Measurements from ENCODE around the gene TRIOBP.
"Not testable (repeated sequence)": the region's sequence is repeated elsewhere in the genome, so short reads cannot be mapped to it uniquely, and the experiment has no call there.

TRIOBP gene

GRCh38 chr22:37654563-37655251 is 42.1 kb upstream of the TRIOBP start:
- no peak for TF ChIP-seq CTCF (IDR thresholded peaks at IDR 0.05; ENCODE audit: insufficient read depth, low read length, poor library complexity, severe bottlenecking)
- Histone ChIP-seq H3K27me3 (replicated peaks; ENCODE audit: control insufficient read depth, insufficient read depth, low read length) (no peaks in the 10 kb centered on the region), H3K4me3 (replicated peaks; ENCODE audit: low read depth, low read length) (no peak overlapping the region), H3K36me3 (ENCODE audit: control insufficient read depth, insufficient read depth, low read length) (peaks cover 22% of the 10 kb centered on the region)
- DNase-seq (ENCODE audit: extremely low read depth, insufficient read length), result no peak

- no peak overlapping the region for H3K4me3 ChIP-seq (replicated peaks; ENCODE audit: low read depth, low read length)
- no peak for TF ChIP-seq CTCF (IDR thresholded peaks at IDR 0.05; ENCODE audit: insufficient read depth, low read length, poor library complexity, severe bottlenecking)
- H3K36me3 ChIP-seq (ENCODE audit: control insufficient read depth, insufficient read depth, low read length), result peaks cover 18% of the 10 kb centered on the region
- no peak for DNase-seq (ENCODE audit: extremely low read depth, insufficient read length)
- no peaks in the 10 kb centered on the region for H3K27me3 ChIP-seq (replicated peaks; ENCODE audit: control insufficient read depth, insufficient read depth, low read length)
Observed at GRCh38 chr22:37655252-37655563, 41.6 kb upstream of the TRIOBP start.

GRCh38 chr22:37656583-37656982 is 40.3 kb upstream of the TRIOBP start:
- not testable (repeated sequence) for H3K4me3 ChIP-seq (replicated peaks; ENCODE audit: low read depth, low read length); H3K36me3 ChIP-seq (ENCODE audit: control insufficient read depth, insufficient read depth, low read length); H3K27me3 ChIP-seq (replicated peaks; ENCODE audit: control insufficient read depth, insufficient read depth, low read length); DNase-seq (ENCODE audit: extremely low read depth, insufficient read length)

- no peaks in the 10 kb centered on the region for H3K27me3 ChIP-seq (replicated peaks; ENCODE audit: control insufficient read depth, insufficient read depth, low read length)
- no peak for TF ChIP-seq CTCF (IDR thresholded peaks at IDR 0.05; ENCODE audit: insufficient read depth, low read length, poor library complexity, severe bottlenecking)
- peaks cover 8% of the 10 kb centered on the region for H3K36me3 ChIP-seq (ENCODE audit: control insufficient read depth, insufficient read depth, low read length)
- no peak for DNase-seq (ENCODE audit: extremely low read depth, insufficient read length)
- peak overlapping the region; percentile 91 for H3K4me3 ChIP-seq (replicated peaks; ENCODE audit: low read depth, low read length)
Observed at GRCh38 chr22:37657590-37658132, 39.2 kb upstream of the TRIOBP start.

- no peak for TF ChIP-seq CTCF (IDR thresholded peaks at IDR 0.05; ENCODE audit: insufficient read depth, low read length, poor library complexity, severe bottlenecking)
- H3K36me3 ChIP-seq (ENCODE audit: control insufficient read depth, insufficient read depth, low read length), result peaks cover 2% of the 10 kb centered on the region
- peak; percentile 99 for DNase-seq (ENCODE audit: extremely low read depth, insufficient read length)
- H3K4me3 ChIP-seq (replicated peaks; ENCODE audit: low read depth, low read length), result peak within 1 kb of the TSS; percentile 91
- H3K27me3 ChIP-seq (replicated peaks; ENCODE audit: control insufficient read depth, insufficient read depth, low read length), result no peaks in the 10 kb centered on the region
Observed at GRCh38 chr22:37658133-37659065, 38.4 kb upstream of the TRIOBP start, which contains the start of gene PDXP. PDXP (plus strand) TSS chr22:37658723; CDS start chr22:37658783, 60 bp downstream.

Data from GM06990 (cell line).